ENCODE measurements around the gene PAPOLA. TPM values are rescaled to one million over a fixed set of nuclear protein-coding genes. Genes with fewer than 3 reads are reported as not detected.

Gene PAPOLA
- total and polyA plus RNA-seq, 9 of the 15 experiments (the other 6 are each of a cell fraction or from before 2014, with no cell fraction given) = 51.1 to 199 (median 95.8) TPM

DNA sequence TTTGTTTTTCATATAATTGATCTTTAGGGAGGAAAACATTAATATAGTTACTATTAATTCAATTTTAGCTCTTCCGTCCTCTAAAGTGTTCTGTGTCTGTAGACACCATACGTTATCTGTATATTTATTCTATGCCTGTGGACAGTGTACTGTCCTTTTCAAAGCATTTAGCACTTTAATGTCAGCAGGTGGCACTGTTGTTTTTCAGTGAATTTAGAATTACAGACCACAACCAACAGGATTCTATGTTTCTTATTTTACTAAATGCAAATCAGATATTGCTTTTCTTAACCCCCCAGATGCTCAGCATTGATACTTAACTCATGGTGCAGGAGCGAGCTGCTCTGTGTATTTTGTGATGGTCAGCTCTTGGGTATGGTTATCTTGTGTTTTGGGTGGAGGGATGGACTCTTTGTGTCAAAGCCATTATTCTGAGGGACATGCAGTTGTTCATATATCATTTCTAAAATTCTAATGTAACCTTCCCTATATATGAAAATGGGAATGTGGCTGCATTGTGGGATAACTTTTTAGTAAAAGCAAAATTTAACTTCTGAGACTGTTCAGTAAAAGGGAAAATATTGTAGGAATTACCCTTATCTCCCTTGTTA, 65.2 kb downstream of the PAPOLA start (continued):
- TF ChIP-seq, protein P1, sequence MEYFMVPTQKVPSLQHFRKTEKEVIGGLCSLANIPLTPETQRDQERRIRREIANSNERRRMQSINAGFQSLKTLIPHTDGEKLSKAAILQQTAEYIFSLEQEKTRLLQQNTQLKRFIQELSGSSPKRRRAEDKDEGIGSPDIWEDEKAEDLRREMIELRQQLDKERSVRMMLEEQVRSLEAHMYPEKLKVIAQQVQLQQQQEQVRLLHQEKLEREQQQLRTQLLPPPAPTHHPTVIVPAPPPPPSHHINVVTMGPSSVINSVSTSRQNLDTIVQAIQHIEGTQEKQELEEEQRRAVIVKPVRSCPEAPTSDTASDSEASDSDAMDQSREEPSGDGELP (CRISPR knock-in tag; IDR thresholded peaks at IDR 0.05; ENCODE audit: borderline replicate concordance) = no peak
- TF ChIP-seq SMC3 (conservative IDR thresholded peaks at IDR 0.05; ENCODE audit: insufficient read depth, low read depth, low read length) (0 out of 2 replicates have a peak, but pooled peaks have one; percentile 29), RAD21 (CRISPR knock-in tag; conservative IDR thresholded peaks at IDR 0.05 in 1 of 2, IDR thresholded peaks at IDR 0.05 in 1 of 2) (peak; percentile 56 to 76)

- peaks cover 42% of the 10 kb centered on the region for H3K36me3 ChIP-seq (ENCODE audit: control insufficient read depth, insufficient read depth, low read length)
- H3K27me3 ChIP-seq (ENCODE audit: control insufficient read depth in 2 of 2, insufficient read depth in 2 of 2, low read length in 2 of 2) = no peaks in the 10 kb centered on the region
- BruUV-seq (replicated peaks) = no TSS peak
- DNase-seq (ENCODE audit: extremely low read depth in 1 of 4, low spot score in 3 of 4) (no peak), FAIRE-seq (no peak), ATAC-seq (no peak)
- H3K9ac ChIP-seq (ENCODE audit: insufficient read depth in 1 of 2, low read depth in 2 of 2, low read length in 2 of 2) = no peak overlapping the region
- H2AFZ ChIP-seq (ENCODE audit: low read depth, low read length) = no peak overlapping the region
- no peak overlapping the region for H3K4me3 ChIP-seq
- H3K4me1 ChIP-seq (replicated peaks in 1 of 2; ENCODE audit: control insufficient read depth in 2 of 2, insufficient read depth in 2 of 2, low read length in 2 of 2) = no peaks in the 10 kb centered on the region
- in situ Hi-C loops (cut with MboI) = no loop called here
- H3K4me2 ChIP-seq (ENCODE audit: insufficient read depth, low read length) = no peak overlapping the region
- H3K9me3 ChIP-seq (replicated peaks; ENCODE audit: control insufficient read depth, insufficient read depth, low read depth, low read length) = no peaks in the 10 kb centered on the region
- ChIA-PET CTCF (ENCODE audit: low intra/inter-chr PET ratio) (interaction anchor here (2.6 kb wide), 1 partner anchor 173 kb away, joined by 10 read pairs; no protein-coding TSS in a partner anchor), POLR2A (interaction anchor here (0.6 kb wide), 1 partner anchor 50 kb away, joined by 3 read pairs; no protein-coding TSS in a partner anchor)
- H3K79me2 ChIP-seq (ENCODE audit: control insufficient read depth, insufficient read depth, low read length) = no peaks in the 10 kb centered on the region
- intact Hi-C loops (cut with micrococcal nuclease) = loop anchor here (10.0 kb wide), 1 partner anchor 276 kb away; no protein-coding TSS in a partner anchor
- no peaks in the 10 kb centered on the region for H4K20me1 ChIP-seq (replicated peaks; ENCODE audit: control insufficient read depth, insufficient read depth, low read length)
- no peaks in the 10 kb centered on the region for H3K9me1 ChIP-seq (ENCODE audit: control insufficient read depth, insufficient read depth, low read length)
- H3K27ac ChIP-seq (ENCODE audit: extremely low read depth, low read depth, low read length) = no peak overlapping the region
- TF ChIP-seq, protein P2, sequence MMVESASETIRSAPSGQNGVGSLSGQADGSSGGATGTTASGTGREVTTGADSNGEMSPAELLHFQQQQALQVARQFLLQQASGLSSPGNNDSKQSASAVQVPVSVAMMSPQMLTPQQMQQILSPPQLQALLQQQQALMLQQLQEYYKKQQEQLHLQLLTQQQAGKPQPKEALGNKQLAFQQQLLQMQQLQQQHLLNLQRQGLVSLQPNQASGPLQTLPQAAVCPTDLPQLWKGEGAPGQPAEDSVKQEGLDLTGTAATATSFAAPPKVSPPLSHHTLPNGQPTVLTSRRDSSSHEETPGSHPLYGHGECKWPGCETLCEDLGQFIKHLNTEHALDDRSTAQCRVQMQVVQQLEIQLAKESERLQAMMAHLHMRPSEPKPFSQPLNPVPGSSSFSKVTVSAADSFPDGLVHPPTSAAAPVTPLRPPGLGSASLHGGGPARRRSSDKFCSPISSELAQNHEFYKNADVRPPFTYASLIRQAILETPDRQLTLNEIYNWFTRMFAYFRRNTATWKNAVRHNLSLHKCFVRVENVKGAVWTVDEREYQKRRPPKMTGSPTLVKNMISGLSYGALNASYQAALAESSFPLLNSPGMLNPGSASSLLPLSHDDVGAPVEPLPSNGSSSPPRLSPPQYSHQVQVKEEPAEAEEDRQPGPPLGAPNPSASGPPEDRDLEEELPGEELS (CRISPR knock-in tag; IDR thresholded peaks at IDR 0.05; ENCODE audit: borderline replicate concordance) = no peak
- TF ChIP-seq, protein P3, sequence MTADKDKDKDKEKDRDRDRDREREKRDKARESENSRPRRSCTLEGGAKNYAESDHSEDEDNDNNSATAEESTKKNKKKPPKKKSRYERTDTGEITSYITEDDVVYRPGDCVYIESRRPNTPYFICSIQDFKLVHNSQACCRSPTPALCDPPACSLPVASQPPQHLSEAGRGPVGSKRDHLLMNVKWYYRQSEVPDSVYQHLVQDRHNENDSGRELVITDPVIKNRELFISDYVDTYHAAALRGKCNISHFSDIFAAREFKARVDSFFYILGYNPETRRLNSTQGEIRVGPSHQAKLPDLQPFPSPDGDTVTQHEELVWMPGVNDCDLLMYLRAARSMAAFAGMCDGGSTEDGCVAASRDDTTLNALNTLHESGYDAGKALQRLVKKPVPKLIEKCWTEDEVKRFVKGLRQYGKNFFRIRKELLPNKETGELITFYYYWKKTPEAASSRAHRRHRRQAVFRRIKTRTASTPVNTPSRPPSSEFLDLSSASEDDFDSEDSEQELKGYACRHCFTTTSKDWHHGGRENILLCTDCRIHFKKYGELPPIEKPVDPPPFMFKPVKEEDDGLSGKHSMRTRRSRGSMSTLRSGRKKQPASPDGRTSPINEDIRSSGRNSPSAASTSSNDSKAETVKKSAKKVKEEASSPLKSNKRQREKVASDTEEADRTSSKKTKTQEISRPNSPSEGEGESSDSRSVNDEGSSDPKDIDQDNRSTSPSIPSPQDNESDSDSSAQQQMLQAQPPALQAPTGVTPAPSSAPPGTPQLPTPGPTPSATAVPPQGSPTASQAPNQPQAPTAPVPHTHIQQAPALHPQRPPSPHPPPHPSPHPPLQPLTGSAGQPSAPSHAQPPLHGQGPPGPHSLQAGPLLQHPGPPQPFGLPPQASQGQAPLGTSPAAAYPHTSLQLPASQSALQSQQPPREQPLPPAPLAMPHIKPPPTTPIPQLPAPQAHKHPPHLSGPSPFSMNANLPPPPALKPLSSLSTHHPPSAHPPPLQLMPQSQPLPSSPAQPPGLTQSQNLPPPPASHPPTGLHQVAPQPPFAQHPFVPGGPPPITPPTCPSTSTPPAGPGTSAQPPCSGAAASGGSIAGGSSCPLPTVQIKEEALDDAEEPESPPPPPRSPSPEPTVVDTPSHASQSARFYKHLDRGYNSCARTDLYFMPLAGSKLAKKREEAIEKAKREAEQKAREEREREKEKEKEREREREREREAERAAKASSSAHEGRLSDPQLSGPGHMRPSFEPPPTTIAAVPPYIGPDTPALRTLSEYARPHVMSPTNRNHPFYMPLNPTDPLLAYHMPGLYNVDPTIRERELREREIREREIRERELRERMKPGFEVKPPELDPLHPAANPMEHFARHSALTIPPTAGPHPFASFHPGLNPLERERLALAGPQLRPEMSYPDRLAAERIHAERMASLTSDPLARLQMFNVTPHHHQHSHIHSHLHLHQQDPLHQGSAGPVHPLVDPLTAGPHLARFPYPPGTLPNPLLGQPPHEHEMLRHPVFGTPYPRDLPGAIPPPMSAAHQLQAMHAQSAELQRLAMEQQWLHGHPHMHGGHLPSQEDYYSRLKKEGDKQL (CRISPR knock-in tag; IDR thresholded peaks at IDR 0.05; ENCODE audit: borderline replicate concordance) = no peak
- no peak for TF ChIP-seq OTX1 (CRISPR knock-in tag; IDR thresholded peaks at IDR 0.05)
- TF ChIP-seq SNIP1 (IDR thresholded peaks at IDR 0.05; ENCODE audit: low read depth) = no peak
- no peak for TF ChIP-seq SMARCA4 (IDR thresholded peaks at IDR 0.05)
- no peak for TF ChIP-seq USF1 (CRISPR knock-in tag; IDR thresholded peaks at IDR 0.05)
- no peak for TF ChIP-seq HNRNPL (IDR thresholded peaks at IDR 0.05; ENCODE audit: low read depth, low read length)
Observed at GRCh38 chr14:96568621-96569020, 66.4 kb downstream of the PAPOLA start.

Data from K562 (cell line).